H1 (cell line): ENCODE data around the gene IFITM10. TPM values are rescaled to one million over a fixed set of nuclear protein-coding genes. Genes with fewer than 3 reads are reported as not detected.
A peak's percentile ranks its signal among the peaks of the same experiment; 100 is the strongest.

Experiments
- CTCF ChIA-PET: fragments of 300-600 bp; sonication (Branson Sonifier 250); formaldehyde crosslinking; loops from one replicate; lab custom pipeline; 2021; ENCODE audit not compliant: partially characterized antibody; lab: Charles Lee
- POLR2A ChIA-PET: fragments of 300-600 bp; sonication (Branson Sonifier 250); formaldehyde crosslinking; loops from one replicate; lab custom pipeline; 2021; ENCODE audit warnings: inconsistent platforms; ENCODE audit not compliant: partially characterized antibody; lab: Charles Lee
- DNase-seq, 2 experiments: peaks; one replicate each; pipeline versions ENCODE4 v3.0.0 to v3.0.0-alpha.2; 2010 to 2022; ENCODE audit warnings: low spot score in 2 of 2, low read depth in 1 of 2, mixed read lengths in 1 of 2
- FAIRE-seq: peaks from 2 replicates; lab custom pipeline; 2011; peaks lifted over from hg19 to GRCh38; lab: Jason Lieb, UNC
- H2AFZ ChIP-seq: 2 replicates; pipeline ENCODE4 v1.8.1; 2012; ENCODE audit warnings: low read length, inconsistent platforms
- H2AK5ac ChIP-seq: 2 replicates; pipeline ENCODE4 v1.6.1; 2013; ENCODE audit warnings: low read depth, low read length
- H2BK120ac ChIP-seq: replicated peaks from 2 replicates; pipeline ENCODE3; 2013; ENCODE audit warnings: low read depth, low read length, inconsistent platforms
- H2BK12ac ChIP-seq: 2 replicates; pipeline ENCODE4 v1.6.1; 2013; ENCODE audit warnings: low read depth, low read length
- H2BK15ac ChIP-seq: 2 replicates; pipeline ENCODE4 v1.6.1; 2013; ENCODE audit warnings: low read length
- H2BK20ac ChIP-seq: 2 replicates; pipeline ENCODE4 v1.6.1; 2013; ENCODE audit warnings: low read length
- H2BK5ac ChIP-seq: 2 replicates; pipeline ENCODE4 v1.6.1; 2013; ENCODE audit warnings: low read depth, low read length
- H3K14ac ChIP-seq: 2 replicates; pipeline ENCODE4 v1.6.1; 2013; ENCODE audit warnings: inconsistent platforms; ENCODE audit not compliant: insufficient read length
- H3K18ac ChIP-seq: 2 replicates; pipeline ENCODE4 v1.6.1; 2013; ENCODE audit warnings: low read length; ENCODE audit errors: extremely low read depth
- H3K23ac ChIP-seq: 2 replicates; pipeline ENCODE4 v1.6.1; 2013; ENCODE audit warnings: inconsistent platforms; ENCODE audit not compliant: insufficient read length
- H3K23me2 ChIP-seq: 2 replicates; pipeline ENCODE4 v1.6.1; 2013; ENCODE audit warnings: low read depth, low read length
- H3K27ac ChIP-seq: 2 replicates; pipeline ENCODE4 v1.6.1; 2011; ENCODE audit warnings: low read depth, low read length, inconsistent platforms
- H3K27me3 ChIP-seq, 4 experiments: replicated peaks in 1 of 4; 1 replicate in 1 of 4; 2 replicates in 3 of 4; pipeline versions ENCODE4 v1.6.1 to v1.8.1; 2011 to 2013; ENCODE audit warnings: low read length in 3 of 4, mild to moderate bottlenecking in 3 of 4, inconsistent platforms in 2 of 4, mixed read lengths in 2 of 4, moderate library complexity in 1 of 4; ENCODE audit not compliant: control insufficient read depth in 3 of 4, insufficient read depth in 3 of 4; ENCODE audit errors: extremely low read depth in 1 of 4
- H3K36me3 ChIP-seq, 4 experiments: 2 replicates each; pipeline versions ENCODE4 v1.6.1 to v1.8.1; 2011 to 2013; ENCODE audit warnings: mild to moderate bottlenecking in 4 of 4, low read length in 3 of 4, moderate library complexity in 2 of 4, control low read depth in 1 of 4, inconsistent platforms in 1 of 4; ENCODE audit not compliant: insufficient read depth in 4 of 4, control insufficient read depth in 2 of 4
- H3K4ac ChIP-seq: replicated peaks from 2 replicates; pipeline ENCODE3; 2013; ENCODE audit warnings: low read length, low read depth, mixed read lengths, inconsistent platforms; ENCODE audit not compliant: insufficient read length
- H3K4me1 ChIP-seq, 4 experiments: replicated peaks in 1 of 4; 1 replicate in 1 of 4; 2 replicates in 3 of 4; pipeline versions ENCODE4 v1.6.1 to v1.8.1; 2011 to 2013; ENCODE audit warnings: low read length in 3 of 4, inconsistent platforms in 2 of 4, mixed read lengths in 1 of 4; ENCODE audit not compliant: insufficient read depth in 4 of 4, control insufficient read depth in 3 of 4
- H3K4me2 ChIP-seq, 2 experiments: 2 replicates each; pipeline versions ENCODE4 v1.6.1 to v1.8.1; 2011 to 2013; ENCODE audit warnings: low read depth in 2 of 2, low read length in 2 of 2, control low read depth in 1 of 2, inconsistent platforms in 1 of 2, mild to moderate bottlenecking in 1 of 2; ENCODE audit not compliant: insufficient read depth in 1 of 2
- H3K4me3 ChIP-seq, 4 experiments: fragments of 200-600, 300-600 bp in 1 of 4; sonication (generic), shearing (Covaris generic), sonication (Bioruptor Twin) in 1 of 4; 2 replicates each; pipeline versions ENCODE4 v1.5.1 to v1.8.1; 2011 to 2016; ENCODE audit warnings: low read length in 4 of 4, low read depth in 3 of 4, control low read depth in 2 of 4, inconsistent platforms in 2 of 4, mild to moderate bottlenecking in 2 of 4, mixed read lengths in 1 of 4, moderate library complexity in 1 of 4; ENCODE audit not compliant: insufficient read depth in 2 of 4; ENCODE audit errors: extremely low read depth in 1 of 4
- H3K56ac ChIP-seq: replicated peaks from 2 replicates; pipeline ENCODE3; 2013; ENCODE audit warnings: low read depth, mild to moderate bottlenecking, mixed read lengths, low read length, inconsistent platforms; ENCODE audit not compliant: insufficient read length
- H3K79me1 ChIP-seq: 2 replicates; pipeline ENCODE4 v1.6.1; 2013; ENCODE audit warnings: low read depth, low read length, control low read depth
- H3K79me2 ChIP-seq, 2 experiments: 2 replicates each; pipeline versions ENCODE4 v1.6.1 to v1.8.1; 2012 to 2013; ENCODE audit warnings: low read length in 2 of 2, mild to moderate bottlenecking in 2 of 2, inconsistent platforms in 1 of 2; ENCODE audit not compliant: insufficient read depth in 2 of 2, control insufficient read depth in 1 of 2
- H3K9ac ChIP-seq, 4 experiments: replicated peaks in 1 of 4; 1 replicate in 1 of 4; 2 replicates in 3 of 4; pipeline versions ENCODE4 v1.6.1 to v1.8.1; 2011 to 2013; ENCODE audit warnings: low read depth in 3 of 4, low read length in 3 of 4, control low read depth in 2 of 4, mild to moderate bottlenecking in 2 of 4, moderate library complexity in 2 of 4, inconsistent platforms in 1 of 4; ENCODE audit errors: extremely low read depth in 1 of 4
- H3K9me3 ChIP-seq, 2 experiments: 2 replicates each; pipeline versions ENCODE4 v1.6.1 to v1.8.1; 2012 to 2013; ENCODE audit warnings: mild to moderate bottlenecking in 2 of 2, moderate library complexity in 2 of 2, control low read depth in 1 of 2, inconsistent platforms in 1 of 2, low read depth in 1 of 2, low read length in 1 of 2, mixed read lengths in 1 of 2; ENCODE audit not compliant: insufficient read depth in 2 of 2
- H4K20me1 ChIP-seq, 2 experiments: replicated peaks in 1 of 2; 2 replicates each; pipeline versions ENCODE3 to v1.8.1; 2011 to 2013; ENCODE audit warnings: inconsistent platforms in 2 of 2, low read length in 2 of 2, mild to moderate bottlenecking in 1 of 2; ENCODE audit not compliant: insufficient read depth in 2 of 2, control insufficient read depth in 1 of 2
- H4K5ac ChIP-seq: 2 replicates; pipeline ENCODE4 v1.6.1; 2013; ENCODE audit warnings: low read length, low read depth, mixed read lengths, inconsistent platforms; ENCODE audit not compliant: insufficient read length
- H4K8ac ChIP-seq: 2 replicates; pipeline ENCODE4 v1.8.0; 2013; ENCODE audit warnings: mild to moderate bottlenecking, moderate library complexity, low read length, inconsistent platforms; ENCODE audit not compliant: insufficient read depth; ENCODE audit errors: extremely low read depth
- H4K91ac ChIP-seq: replicated peaks from 2 replicates; pipeline ENCODE3; 2013; ENCODE audit warnings: low read length, mixed read lengths, inconsistent platforms; ENCODE audit not compliant: insufficient read length
- WGBS, 2 experiments: shearing (Covaris generic) in 1 of 2; methylation state at CpG; one replicate each; pipeline versions ENCODE4 v1.1.6 to v1.1.7; 2013 to 2015; ENCODE audit warnings: low lambda C conversion rate in 2 of 2, mixed read lengths in 2 of 2, inconsistent platforms in 1 of 2, low coverage in 1 of 2, missing lambda C conversion rate in 1 of 2; ENCODE audit not compliant: insufficient replicate concordance in 2 of 2, insufficient coverage in 1 of 2, insufficient read length in 1 of 2; ENCODE audit errors: extremely low coverage in 1 of 2, missing lambda C conversion rate in 1 of 2; 5-methylcytosine and 5-hydroxymethylcytosine counted together
- polyA plus RNA-seq, 7 experiments: library from polyadenylated mRNA; depleted of rRNA in 3 of 7; stranded (reverse) in 5 of 7; unstranded in 2 of 7; fragments of >200 nt in 5 of 7; fragments of 200-250 nt in 2 of 7; gene quantifications; 1 replicate in 5 of 7; 2 replicates in 1 of 7; 4 replicates in 1 of 7; pipeline versions ENCODE4 v1.2.1 to v1.2.3, GENCODE V29; 2011 to 2013; ENCODE audit warnings: missing spikeins in 2 of 7, mixed read lengths in 2 of 7
- total RNA-seq: library from RNA; stranded (reverse); fragmentation: NEBNext Ultra II Directional; extraction: Animal tissue kit (Norgen Biotek cat#: 25700); gene quantifications from 2 replicates; pipeline ENCODE4 v1.2.1, GENCODE V29; 2021

IFITM10 gene
- total and polyA plus RNA-seq, 2 of the 8 experiments (the other 6 are each of a cell fraction or from before 2014, with no cell fraction given) = 0.08 to 0.22 TPM

GRCh38 chr11:1692708-1693326, 57.6 kb downstream of the IFITM10 start:
- Histone ChIP-seq H3K79me1 (no peaks in the 10 kb centered on the region), H3K14ac (no peak overlapping the region), H4K20me1 (no peaks in the 10 kb centered on the region), H3K36me3 (no peaks in the 10 kb centered on the region), H3K4ac (no peak overlapping the region), H3K27me3 (peaks cover 0 to 7% (median 0%) of the 10 kb centered on the region in 4 experiments; a peak in 3 of 7 replicates), H2BK5ac (no peak overlapping the region), H3K79me2 (no peaks in the 10 kb centered on the region), H3K23ac (no peak overlapping the region), H2BK120ac (no peak overlapping the region), H3K4me3 (peak overlapping the region in 1 of 4 experiments; percentile 59; a peak in 2 of 8 replicates), H3K56ac (no peak overlapping the region), H4K5ac (no peak overlapping the region), H2AK5ac (no peak overlapping the region; the same call in 1 of the 2 replicates), H3K27ac (no peak overlapping the region), H3K9me3 (no peaks in the 10 kb centered on the region), H3K9ac (no peak overlapping the region), H3K23me2 (no peaks in the 10 kb centered on the region; the same call in 1 of the 2 replicates), H2AFZ (no peak overlapping the region), H2BK15ac (no peak overlapping the region), H3K4me2 (peak overlapping the region; percentile 43 to 76; a peak in 2 of 4 replicates), H2BK20ac (0 out of 2 replicates have a peak overlapping the region, but pooled peaks have one; percentile 48), H4K8ac (peak overlapping the region; percentile 36; the same call in 1 of the 2 replicates), H3K18ac (no peak overlapping the region), H3K4me1 (peaks cover 0 to 10% (median 3%) of the 10 kb centered on the region in 4 experiments; a peak in 3 of 7 replicates), H2BK12ac (peak overlapping the region; percentile 17; the same call in 1 of the 2 replicates), H4K91ac (no peak overlapping the region)
- WGBS, 2 experiments = 61% methylated on average over 16 of the region's 20 CpGs; no CpG with 5 or more reads in 1 of the 2 experiments
- POLR2A ChIA-PET = interaction anchor here (1.4 to 1.6 kb wide), 2 partner anchors 40 to 140 kb away, joined by 3 to 4 read pairs; no protein-coding TSS in a partner anchor
- DNase-seq = no peak
- CTCF ChIA-PET = interaction anchor here (0.8 to 6.9 kb wide), 46 partner anchors 9 to 580 kb away, joined by 3 to 255 read pairs (median 8); partner anchors contain the start of genes LSP1 and SYT8
- FAIRE-seq = no peak
